GM18507 (cell line): ENCODE data around the gene DNAH7.
"Not testable (repeated sequence)": the region's sequence is repeated elsewhere in the genome, so short reads cannot be mapped to it uniquely, and the experiment has no call there.

Experiments
- DNase-seq: peaks from one replicate; pipeline ENCODE4 v3.0.0; 2011; ENCODE audit warnings: low read depth; ENCODE audit not compliant: insufficient read length; ENCODE audit errors: extremely low spot score
- FAIRE-seq: peaks from 2 replicates; lab custom pipeline; 2011; peaks lifted over from hg19 to GRCh38; lab: Jason Lieb, UNC

Gene DNAH7

GRCh38 chr2:195995499-195995898 lies 73.1 kb downstream of the DNAH7 start:
- DNase-seq (no peak), FAIRE-seq (no peak)

- DNase-seq (no peak), FAIRE-seq (no peak)
These were observed 75.0 kb downstream of the DNAH7 start for GRCh38 chr2:195993623-195994022.

- no peak for DNase-seq
- no peak for FAIRE-seq
These were observed 82.9 kb downstream of the DNAH7 start for GRCh38 chr2:195985741-195986140.

DNA sequence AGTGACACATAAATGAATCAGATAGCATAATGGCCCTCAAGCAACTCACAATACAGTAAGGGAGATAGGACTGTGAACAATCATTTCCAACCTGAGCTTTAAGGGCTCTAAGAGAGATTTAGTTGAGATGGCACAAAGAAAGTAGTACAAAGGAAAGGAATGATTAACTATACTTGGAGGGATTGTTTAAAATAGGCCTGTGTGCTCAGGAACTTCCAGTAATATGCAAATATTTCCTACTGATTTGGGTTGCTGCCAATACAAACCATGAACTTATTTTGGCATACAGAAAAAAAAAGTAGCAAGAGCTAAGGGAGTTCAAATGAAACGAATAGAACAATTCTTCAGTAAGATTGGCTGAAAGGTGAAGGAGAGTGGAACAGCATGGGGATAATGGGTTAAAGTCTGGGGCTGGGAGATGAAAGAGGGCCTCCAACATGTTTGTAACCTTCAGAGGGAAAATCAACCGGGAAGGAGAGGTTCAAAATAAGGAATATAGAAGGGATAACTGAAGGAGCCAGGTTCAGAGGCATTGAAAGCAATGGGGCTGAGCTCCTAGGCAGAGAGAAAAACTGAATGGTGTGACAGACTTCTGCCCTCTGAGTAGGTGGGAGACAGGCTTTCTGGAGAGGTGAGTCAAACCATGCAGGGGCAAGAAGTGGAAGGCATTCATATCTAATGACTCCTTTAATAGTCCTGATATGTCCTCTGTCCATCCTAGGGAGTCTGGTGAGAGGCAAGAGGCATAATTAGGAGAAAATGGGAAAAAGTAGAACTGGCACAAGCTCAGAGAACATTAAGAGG lies 83.5 kb downstream of the DNAH7 start:
- FAIRE-seq: no peak
- no peak for DNase-seq

DNA sequence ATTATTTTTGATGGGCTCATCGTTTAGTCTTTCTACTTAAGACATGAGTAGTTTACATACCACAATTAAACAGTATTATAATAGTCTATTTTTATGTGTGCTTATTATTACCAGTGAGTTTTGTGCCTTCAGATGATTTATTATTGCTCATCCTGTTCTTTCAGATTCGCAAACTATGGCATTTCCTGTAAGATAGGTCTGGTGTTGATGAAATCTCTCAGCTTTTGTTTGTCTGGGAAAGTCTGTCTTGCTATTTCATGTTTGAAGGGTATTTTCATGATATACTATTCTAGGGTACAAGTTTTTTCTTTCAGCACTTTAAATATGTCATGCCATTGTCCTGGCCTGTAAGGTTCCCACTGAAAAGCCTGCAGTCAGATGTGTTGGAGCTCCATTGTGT lies 101.3 kb downstream of the DNAH7 start:
- no peak for DNase-seq
- no peak for FAIRE-seq

DNA sequence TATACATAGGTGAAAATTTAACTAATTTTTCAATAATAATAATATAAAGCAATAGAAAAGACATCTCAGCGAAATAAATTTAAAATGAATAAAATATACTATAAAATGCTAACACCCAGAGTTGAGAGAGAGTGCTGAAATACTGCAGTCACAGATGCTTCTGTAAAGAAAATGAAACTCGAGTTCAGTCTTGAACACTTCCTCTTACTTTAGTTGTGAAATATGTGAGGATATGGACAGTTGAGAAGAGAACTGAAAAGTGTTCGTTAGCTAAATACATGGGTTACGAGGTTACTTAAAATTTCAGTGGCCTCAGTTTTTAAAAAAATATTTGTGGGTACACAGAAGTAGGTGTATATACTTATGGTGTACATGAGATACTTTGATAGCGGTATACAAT lies 106.8 kb downstream of the DNAH7 start:
- no peak for FAIRE-seq

DNA sequence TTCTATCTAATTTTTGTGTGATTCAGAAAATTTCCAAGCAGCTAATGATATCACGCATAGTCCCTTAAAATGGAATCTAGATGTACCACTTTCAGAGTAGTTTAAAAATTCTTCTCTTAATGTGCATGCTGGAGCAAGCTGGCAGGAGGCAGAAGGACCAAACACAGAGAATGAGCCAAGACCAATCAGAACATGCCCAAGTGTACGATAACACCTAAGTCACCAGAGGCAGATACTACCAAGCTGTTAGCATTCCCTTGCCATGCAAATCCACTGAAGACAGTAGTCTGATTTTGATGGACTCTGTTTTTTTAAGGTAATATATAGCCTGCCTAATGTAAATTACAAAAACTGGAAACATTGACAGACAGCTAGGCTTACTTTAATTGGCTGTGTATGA lies 109.3 kb downstream of the DNAH7 start:
- no peak for DNase-seq
- FAIRE-seq: no peak

More for the DNA sequence above, 106.8 kb downstream of the DNAH7 start:
- DNase-seq: no peak

DNA sequence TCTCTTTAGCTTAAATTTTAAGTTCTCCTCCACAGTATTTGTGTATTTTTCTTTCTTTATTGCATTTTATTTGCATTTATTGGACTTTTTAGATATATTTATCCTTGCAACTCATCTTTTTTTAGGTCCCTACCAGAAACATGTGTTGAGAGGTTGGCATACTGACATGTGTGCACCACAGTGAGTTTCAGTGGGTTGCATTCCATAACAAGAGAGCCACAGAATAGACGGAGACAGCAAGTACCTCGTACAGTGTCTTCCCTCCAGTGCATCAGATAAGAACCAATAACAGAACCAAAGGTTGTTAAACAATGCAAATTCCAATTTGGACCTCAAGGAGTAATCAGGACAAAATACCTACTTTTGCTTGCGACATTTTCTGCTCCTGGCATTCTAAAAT lies 111.9 kb downstream of the DNAH7 start:
- DNase-seq (no peak), FAIRE-seq (no peak)

GRCh38 chr2:195945056-195945455 lies 123.6 kb downstream of the DNAH7 start:
- FAIRE-seq (no peak), DNase-seq (no peak)

DNA sequence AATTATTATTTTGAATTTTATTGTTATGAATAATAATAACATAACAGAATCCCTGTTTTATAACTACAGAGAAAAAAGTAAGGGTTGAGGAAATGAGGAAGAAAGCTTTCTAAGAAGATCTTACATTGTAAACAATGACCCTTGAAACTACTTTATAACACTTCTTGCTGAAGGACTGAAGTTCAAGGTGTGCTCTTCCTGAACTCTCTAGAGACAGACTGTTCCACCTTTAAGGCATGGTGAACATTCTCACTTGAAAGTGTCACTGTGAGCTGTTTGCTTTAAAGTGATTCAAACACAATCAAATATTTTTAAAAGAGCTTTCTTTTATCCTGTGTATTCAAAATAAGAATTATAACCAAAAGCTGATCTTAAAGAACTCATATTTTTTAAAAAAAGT lies 131.5 kb downstream of the DNAH7 start:
- DNase-seq: no peak
- FAIRE-seq: no peak

- no peak for DNase-seq
- no peak for FAIRE-seq
These were observed 134.2 kb downstream of the DNAH7 start for GRCh38 chr2:195934484-195934883.

DNA sequence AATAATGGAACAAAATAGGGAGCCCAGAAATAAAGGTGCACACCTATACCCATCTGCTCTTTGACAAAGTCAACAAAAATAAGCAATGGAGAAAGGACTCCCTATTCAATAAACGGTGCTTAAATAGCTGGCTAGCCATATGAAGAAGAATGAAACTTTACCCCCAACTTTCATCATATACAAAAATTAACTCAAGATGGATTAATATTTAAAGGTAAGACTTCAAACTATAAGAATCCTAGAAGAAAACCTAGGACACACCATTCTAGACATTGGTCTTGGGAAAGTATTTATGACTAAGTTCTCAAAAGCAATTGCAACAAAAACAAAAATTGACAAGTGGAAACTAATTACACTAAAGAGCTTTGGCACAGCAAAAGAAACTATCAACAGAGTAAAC lies 139.1 kb downstream of the DNAH7 start:
- no peak for FAIRE-seq
- DNase-seq: no peak

- FAIRE-seq: no peak
- no peak for DNase-seq
These were observed 143.5 kb downstream of the DNAH7 start for GRCh38 chr2:195925120-195925519.

DNA sequence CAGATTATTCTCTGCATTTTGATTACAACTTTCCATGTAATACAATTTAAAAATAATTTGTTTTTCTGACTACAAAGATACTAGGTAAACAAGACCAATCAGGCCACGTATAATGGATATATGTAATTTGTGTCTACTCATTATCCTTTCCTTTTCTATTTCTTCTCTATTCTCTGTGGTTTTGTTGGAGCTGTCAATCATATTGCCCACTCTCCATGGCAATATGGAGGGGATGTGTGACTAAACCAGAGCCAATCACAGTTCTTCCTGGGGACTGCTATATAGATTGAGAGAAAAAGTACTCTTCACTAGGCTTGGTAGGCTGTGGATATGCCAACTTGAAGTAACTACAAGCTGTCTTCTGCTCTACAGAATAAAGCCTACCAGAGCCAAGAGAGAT lies 144.7 kb downstream of the DNAH7 start:
- FAIRE-seq: no peak
- no peak for DNase-seq

- not testable (repeated sequence) for DNase-seq, FAIRE-seq
These were observed 151.5 kb downstream of the DNAH7 start for GRCh38 chr2:195917021-195917600.

GRCh38 chr2:195912079-195912478 lies 156.6 kb downstream of the DNAH7 start:
- DNase-seq: no peak
- no peak for FAIRE-seq

GRCh38 chr2:195910570-195910969 lies 158.1 kb downstream of the DNAH7 start:
- DNase-seq: no peak
- FAIRE-seq: no peak

- FAIRE-seq: no peak
- no peak for DNase-seq
These were observed 158.7 kb downstream of the DNAH7 start for GRCh38 chr2:195909926-195910325.

- no peak for FAIRE-seq
- no peak for DNase-seq
These were observed 161.2 kb downstream of the DNAH7 start for GRCh38 chr2:195907474-195907873.

DNA sequence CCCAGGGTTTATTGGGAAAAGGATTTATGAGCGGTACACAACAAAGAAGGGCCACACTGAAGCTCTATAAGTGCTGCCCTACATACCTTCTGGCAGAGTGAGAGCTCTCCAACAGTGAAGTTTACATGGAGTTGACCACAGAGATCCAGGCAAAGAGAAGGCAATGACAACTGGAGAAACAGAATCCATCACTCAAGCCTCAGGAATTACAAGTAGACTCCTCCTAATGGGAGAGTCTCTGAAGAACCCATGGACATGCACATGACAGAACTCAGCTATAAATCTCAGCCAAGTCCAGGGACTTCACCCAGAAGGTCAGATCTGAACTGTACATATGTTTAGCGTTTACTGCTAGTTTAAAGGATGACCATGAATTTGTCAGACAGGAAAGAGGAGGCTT lies 164.7 kb downstream of the DNAH7 start:
- DNase-seq (no peak), FAIRE-seq (no peak)

DNA sequence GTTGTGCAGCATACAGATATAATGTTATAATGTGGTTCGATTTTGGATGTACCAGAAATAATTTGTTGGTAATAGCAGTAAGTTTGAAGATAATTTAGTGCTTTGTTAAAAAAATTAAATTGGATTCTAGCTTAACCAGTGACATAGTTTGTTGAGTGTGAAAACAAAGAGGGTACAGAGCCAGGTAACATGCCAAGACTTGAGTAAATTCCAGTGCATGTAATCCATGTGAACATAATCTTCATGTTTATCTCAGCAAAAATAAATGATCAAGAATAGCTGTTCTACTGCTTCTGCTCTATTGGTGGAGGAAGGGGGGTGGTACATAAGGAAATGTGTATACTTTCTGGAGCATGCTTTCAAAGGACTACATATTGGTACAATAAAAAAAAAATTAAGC lies 165.8 kb downstream of the DNAH7 start:
- no peak for FAIRE-seq
- DNase-seq: no peak
